HG03520 (cell line): Measurements from ENCODE around the gene SPR.
A peak's percentile ranks its signal among the peaks of the same experiment; 100 is the strongest.

Source experiments
- ATAC-seq: cut with Tn5 transposase; IDR thresholded peaks from one replicate; pipeline ENCODE4 v1.9.1; 2021; ENCODE audit warnings: mild to moderate bottlenecking, moderate library complexity; ENCODE audit not compliant: unreplicated experiment

Gene SPR

GRCh38 chr2:72887032-72887739, at the start of gene SPR:
TSS of gene SPR (plus strand) at chr2:72887408. CDS start at chr2:72887433, 25 bp downstream.
- ATAC-seq: peak; percentile 90

- no peak for ATAC-seq
These were observed 47.1 kb upstream of the SPR start for GRCh38 chr2:72840066-72840465.

GRCh38 chr2:72841462-72842125, 45.6 kb upstream of the SPR start:
- ATAC-seq: no peak

GRCh38 chr2:72843301-72843700, 43.9 kb upstream of the SPR start:
- ATAC-seq: no peak

GRCh38 chr2:72846171-72847095, 40.8 kb upstream of the SPR start:
- ATAC-seq: peak; percentile 87

GRCh38 chr2:72847534-72848315, 39.5 kb upstream of the SPR start:
- ATAC-seq: no peak

- ATAC-seq: no peak
These were observed 38.6 kb upstream of the SPR start for GRCh38 chr2:72848436-72849137.

GRCh38 chr2:72849138-72849462, 38.1 kb upstream of the SPR start:
- no peak for ATAC-seq

GRCh38 chr2:72851333-72851732, 35.9 kb upstream of the SPR start:
- no peak for ATAC-seq

GRCh38 chr2:72859831-72860262, 27.4 kb upstream of the SPR start:
- ATAC-seq: peak; percentile 34

GRCh38 chr2:72862239-72862988, 24.8 kb upstream of the SPR start:
- peak; percentile 91 for ATAC-seq

- ATAC-seq: no peak
These were observed 24.2 kb upstream of the SPR start for GRCh38 chr2:72863046-72863445.

- peak; percentile 47 for ATAC-seq
These were observed 22.7 kb upstream of the SPR start for GRCh38 chr2:72864500-72864899.

- no peak for ATAC-seq
These were observed 16.1 kb upstream of the SPR start for GRCh38 chr2:72871060-72871459.

- ATAC-seq: no peak
These were observed 15.3 kb upstream of the SPR start for GRCh38 chr2:72871880-72872279.

- no peak for ATAC-seq
These were observed 3.7 kb upstream of the SPR start for GRCh38 chr2:72883356-72883962.

GRCh38 chr2:72886505-72887031, 640 bp upstream of the SPR start:
- ATAC-seq: no peak

- ATAC-seq: peak; percentile 32
These were observed 681 bp downstream of the SPR start for GRCh38 chr2:72887740-72888437.
